Adrenal gland (tissue), 5 donors: ENCODE data around the gene DIP2C.

ENCODE experiments used
- CTCF ChIP-seq, 6 experiments: fragments of 450-650 bp in 4 of 6; fragments of 200-600 bp in 2 of 6; sonication (generic) in 1 of 6; IDR thresholded peaks; 1 replicate in 5 of 6; 2 replicates in 1 of 6; pipeline versions ENCODE4 v1.5.1 to v1.8.0; 2016 to 2021; ENCODE audit warnings: antibody characterized with exemption in 6 of 6, mild to moderate bottlenecking in 2 of 6, moderate library complexity in 1 of 6
- POLR2A ChIP-seq, 2 donors: fragments of 450-650 bp; IDR thresholded peaks; one replicate each; pipeline ENCODE4 v1.6.1; 2017; ENCODE audit warnings: antibody characterized with exemption in 2 of 2, mild to moderate bottlenecking in 2 of 2, moderate library complexity in 1 of 2
- donor health status: DM: no; HTN: no; CAD: no.

- no peak for TF ChIP-seq CTCF (IDR thresholded peaks at IDR 0.05)
- no peak for TF ChIP-seq POLR2A (IDR thresholded peaks at IDR 0.05)
These were observed 211.8 kb downstream of the DIP2C start for GRCh38 chr10:477620-478019.
